HG02840 (cell line): Measurements from ENCODE around the gene BRD2.
A peak's percentile ranks its signal among the peaks of the same experiment; 100 is the strongest.
"Not testable (repeated sequence)": the region's sequence is repeated elsewhere in the genome, so short reads cannot be mapped to it uniquely, and the experiment has no call there.

Experiments
- ATAC-seq: cut with Tn5 transposase; IDR thresholded peaks from one replicate; pipeline ENCODE4 v1.9.1; 2021; ENCODE audit warnings: mild to moderate bottlenecking, moderate library complexity, moderate number of reproducible peaks; ENCODE audit not compliant: unreplicated experiment, low FRiP score

Gene BRD2

DNA sequence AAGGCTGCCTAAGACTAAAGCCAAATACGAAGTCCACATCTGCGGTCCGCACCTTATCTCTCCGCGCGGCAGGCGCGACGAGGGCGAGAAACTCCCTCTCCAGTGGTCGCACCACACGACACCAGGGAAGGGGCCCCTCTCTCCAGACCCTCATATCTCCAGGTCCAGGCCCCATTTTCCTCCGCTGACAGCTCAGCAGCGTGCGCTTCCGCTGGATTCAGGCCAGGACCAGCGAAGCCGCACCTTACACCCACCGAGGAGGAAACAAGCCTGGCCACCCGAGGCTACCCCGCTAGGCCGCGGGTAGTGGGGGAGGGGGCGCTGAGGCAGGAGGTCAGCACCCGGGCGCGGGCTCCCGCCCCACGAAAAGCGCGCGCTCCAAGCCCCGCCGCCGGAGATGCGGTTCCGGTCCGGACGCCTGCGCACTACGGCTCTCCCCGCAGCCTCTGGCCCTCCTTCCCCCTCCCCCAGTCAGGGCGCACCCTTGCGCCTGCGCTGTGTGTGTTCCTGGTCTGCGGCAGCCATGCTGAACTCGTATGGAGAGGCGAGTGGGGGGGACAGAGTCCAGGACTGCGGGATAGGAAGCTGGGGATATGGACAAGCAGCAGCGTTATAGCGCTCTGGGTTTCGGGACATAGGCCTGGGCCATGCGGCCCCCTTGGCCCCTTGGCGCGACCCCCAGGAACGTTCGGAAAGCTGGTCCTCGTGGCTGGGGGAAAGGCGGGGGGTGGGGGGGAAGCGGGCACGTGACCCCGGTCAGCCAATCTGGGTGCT, at the start of gene BRD2:
TSS of gene BRD2 (plus strand) at position 502 of the 774 bp plus-strand sequence. CDS start 4,305 bp downstream, outside the sequence.
- peak; percentile 41 for ATAC-seq

DNA sequence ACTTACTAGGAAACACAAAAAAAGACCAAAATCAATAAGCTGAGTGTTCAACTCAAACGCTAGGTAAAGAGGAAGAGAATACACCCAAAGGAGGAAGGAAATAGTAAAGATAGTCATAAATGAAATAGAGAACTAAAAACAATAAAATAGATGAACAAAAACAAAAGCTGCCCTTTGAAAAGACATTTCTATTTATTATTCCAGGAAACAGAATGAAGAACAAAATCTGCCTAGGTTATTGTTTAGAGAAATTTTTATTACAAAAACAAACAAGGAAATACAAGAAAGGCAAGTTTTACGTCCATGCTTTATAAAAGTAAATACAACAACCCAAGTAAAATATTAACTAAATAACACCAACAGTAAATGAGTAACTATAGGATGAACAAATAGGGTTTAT, 47.7 kb upstream of the BRD2 start:
- ATAC-seq: no peak

DNA sequence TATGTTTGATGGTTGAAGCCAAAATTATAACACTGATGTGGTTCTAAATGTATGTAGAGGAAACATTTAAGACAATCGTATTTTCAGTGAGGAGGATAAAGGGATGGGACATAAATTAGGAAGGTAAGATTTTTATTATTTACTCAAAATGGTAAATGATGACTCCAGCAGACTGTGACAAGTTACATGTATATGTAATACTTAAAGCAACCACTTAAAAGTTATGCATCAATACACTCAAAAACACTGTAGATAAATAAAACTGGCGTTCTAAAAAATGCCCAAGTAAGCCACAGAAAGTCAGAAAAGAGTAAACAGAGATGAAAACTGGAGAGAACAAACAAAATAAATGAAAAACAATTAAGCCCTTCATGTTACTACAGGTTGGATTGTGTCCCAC, 46.3 kb upstream of the BRD2 start:
- no peak for ATAC-seq

DNA sequence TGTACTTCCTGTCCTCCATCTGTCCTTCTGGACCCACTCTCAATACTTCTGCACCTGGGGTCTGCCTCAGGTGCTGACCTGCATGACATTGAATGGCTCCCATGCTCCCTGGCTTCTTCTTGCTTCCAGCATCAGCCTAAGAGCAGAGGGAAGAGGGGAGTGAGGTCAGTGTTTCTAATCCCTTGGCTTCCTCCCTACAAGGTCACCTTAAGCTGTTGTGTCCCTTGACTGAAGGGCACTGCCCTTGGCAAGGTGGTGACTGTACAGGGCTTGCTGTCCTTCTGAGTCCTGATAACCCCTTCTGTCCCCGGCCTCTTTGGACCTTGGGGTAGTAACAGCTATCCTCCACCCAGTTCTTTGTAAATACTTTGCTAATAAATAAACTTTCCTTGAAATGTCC, 37.2 kb upstream of the BRD2 start:
- no peak for ATAC-seq

DNA sequence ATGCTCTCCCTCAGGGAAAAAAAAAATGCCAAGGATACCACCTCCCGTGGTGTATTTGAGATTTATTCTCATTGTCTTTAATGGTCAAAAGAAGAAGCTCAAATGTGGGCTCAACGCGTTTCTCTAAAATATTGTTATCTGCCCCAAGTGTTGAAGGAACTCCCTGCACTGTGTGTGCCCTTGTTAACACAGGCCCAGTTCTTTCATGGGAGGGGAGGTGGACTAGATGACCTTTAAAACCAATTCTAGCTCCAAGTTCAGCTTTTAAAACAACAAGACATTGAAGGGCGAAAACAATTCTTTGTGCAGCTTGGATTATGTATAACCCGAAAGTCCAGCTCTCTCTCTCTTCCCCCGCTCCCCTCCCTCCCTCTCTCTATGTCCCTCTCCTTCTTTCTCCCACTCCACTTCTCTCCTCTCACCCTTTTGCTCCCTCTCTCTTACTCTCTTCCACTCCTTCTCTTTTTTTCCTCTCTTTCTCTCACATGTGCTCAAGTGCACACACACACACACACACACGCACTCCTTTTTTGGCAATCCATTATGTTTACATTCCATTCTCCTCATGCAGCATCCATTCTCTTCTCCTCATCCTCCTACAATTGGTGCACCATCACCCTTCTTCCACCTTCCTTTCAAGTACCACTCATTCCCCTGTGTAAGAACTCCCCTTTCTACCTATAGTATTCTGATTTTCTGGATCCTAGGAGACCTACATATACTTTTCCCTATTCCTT, 36.1 kb upstream of the BRD2 start:
- ATAC-seq: no peak

DNA sequence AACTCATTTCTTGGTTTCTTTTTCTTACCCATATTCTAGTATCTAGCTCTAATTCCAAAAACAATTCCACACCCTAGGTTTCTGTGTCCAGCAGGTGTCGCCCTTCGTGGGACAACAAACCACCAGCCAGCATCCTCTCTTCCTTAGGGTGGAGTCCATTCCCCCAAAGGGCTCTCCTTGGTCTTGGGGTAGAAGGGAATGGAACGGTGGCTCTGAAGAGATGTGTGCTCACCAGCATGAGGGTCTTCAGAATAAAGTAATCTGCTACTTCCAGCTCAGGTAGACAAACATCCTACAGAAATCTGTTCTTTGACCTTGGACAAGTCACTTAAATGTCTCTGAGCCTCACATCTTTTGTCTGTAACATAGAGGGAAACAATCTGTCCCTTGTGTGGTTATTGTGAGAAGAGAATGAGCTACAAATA, 34.7 kb upstream of the BRD2 start:
- no peak for ATAC-seq

DNA sequence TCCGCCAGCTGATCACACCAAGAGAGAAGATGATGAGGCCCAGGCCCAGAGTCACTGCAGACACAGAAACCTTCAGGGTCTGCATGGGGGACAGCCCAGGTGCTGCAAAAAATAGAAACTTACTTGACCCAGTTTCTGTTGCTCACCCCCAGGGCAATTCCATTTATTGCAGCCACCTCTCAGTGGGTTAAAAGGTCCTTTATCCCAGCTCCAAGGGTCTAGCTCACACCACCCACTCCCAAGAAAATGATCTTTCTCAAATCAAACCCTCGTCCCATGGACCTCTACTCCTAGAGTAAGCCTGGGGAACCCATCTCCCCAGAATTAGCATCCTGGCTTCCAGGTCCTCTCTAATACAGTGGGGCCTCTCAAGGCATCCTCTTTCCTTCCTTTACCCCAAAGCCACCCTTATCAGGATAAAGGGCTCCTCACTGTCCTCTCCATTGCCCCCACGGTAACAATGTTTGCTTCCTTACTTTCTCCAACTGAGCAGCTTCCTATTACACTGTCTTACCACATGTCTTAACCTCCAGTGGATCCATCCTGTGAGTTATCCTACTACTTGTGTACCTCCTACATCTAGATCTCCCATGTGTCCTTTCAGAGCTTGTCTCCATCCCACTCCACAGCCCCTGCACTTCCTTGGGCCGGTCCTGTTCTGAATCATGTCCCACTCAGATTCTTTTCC, 32.7 kb upstream of the BRD2 start:
- no peak for ATAC-seq

DNA sequence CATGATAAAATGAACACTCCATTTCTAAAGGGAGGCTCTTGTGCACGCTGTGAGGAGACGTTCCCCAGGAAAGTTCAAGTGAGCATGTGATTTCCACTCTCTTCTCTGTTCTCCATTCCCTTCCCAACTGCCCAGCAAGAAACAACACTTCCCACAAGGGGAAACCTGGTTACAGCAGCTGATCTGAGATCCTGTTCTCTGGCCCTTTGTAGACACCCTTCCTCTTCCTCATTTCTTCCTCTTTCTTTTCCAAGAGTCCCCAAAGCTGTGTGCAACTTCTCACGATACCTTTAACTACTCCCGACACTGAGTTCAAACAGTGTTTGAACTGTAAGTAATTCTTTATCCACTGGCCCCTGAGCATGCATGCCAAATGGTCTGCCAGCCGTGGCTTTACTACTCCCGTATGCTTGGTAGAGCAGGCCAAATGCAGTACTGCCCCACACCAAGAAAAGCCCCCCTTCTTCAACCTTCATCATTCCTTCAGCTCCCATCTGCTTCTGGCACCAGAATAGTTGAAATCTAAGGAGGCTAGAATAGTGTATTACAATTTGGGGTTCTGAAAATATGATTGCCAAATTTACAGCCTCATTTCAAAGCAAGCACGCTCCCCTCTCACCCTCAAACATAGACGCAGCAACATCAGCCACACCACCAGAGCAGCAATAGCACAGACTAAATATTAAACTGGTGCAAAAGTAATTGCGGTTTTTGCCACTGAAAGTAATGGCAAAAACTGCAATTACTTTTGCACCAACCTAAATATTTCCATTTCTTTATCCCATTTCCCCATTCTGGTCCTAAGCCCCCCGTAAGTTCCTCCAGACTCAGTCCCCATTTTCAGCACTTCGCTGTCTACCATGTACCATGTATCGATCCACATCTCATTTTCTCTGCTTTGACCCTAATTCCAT, 31.9 kb upstream of the BRD2 start:
- ATAC-seq: no peak

DNA sequence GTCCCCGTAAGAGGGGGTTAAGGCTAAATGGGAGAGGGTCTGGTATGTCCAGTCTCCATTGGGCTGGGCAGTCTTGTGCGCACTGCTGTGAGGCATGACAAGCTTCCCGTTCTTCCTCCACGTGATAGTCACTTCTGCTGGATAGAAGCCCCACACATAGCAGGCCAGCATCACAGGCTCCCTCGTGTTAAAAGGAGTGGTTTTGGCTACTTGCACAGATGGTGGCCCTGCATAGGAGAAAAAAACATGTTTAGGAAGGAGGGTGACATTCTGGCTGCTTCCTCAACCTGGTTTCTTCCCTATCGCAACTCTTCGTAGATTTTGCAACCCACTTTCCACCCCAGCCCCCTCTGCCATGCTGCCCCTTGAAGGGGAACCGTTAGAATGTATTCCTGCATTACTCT, 31.2 kb upstream of the BRD2 start:
- ATAC-seq: no peak

DNA sequence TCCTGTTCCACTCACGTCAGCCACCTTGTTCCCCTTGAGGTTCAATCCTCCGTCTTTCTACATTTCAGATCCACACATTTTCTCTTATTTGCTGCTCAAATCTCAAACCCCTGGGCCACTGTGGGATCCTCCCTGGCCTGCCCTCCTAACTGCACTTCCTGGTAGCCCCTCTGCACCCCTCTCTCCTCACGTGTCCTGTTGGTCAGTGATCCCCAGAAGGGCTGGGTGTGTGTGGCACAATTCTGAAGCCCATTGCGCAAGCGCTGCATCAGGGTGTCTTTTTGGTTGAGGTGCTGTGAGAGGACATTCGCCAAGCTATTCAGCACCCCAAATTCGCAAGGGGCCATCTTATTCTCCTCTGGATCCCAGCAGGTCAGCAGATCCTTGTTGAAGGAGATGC, 29.9 kb upstream of the BRD2 start:
- ATAC-seq: no peak

DNA sequence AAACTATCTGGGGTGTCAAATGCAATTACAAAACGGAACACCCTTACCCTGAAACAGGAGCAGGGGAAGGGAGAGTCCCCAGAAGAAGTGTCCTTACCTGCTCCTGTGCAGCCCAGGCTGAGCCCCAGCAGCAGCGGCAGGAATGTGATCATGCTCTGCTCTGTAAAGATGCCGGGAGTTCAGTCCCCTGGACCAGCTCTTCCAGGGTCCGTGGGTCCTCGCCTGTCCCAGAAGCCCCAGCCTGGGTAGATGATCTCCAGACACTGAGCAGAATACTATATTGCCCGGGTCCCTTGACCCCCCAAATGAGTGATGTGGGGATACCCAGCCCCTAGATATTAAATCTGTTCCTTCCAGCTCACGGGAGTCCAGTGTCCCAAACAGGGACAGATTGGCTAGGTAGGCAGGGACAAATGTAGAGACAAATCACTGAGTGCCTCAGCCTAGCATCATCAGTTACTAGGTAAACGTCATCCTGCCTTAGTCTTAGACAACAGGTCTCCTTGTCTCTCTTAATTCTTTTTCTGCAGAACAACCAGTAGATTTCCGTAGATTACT, 27.7 kb upstream of the BRD2 start, which contains the start of gene HLA-DMB:
TSS of gene HLA-DMB (minus strand) at position 373 of the 558 bp plus-strand sequence. CDS start at position 152, 221 bp downstream.
- ATAC-seq: peak; percentile 56

DNA sequence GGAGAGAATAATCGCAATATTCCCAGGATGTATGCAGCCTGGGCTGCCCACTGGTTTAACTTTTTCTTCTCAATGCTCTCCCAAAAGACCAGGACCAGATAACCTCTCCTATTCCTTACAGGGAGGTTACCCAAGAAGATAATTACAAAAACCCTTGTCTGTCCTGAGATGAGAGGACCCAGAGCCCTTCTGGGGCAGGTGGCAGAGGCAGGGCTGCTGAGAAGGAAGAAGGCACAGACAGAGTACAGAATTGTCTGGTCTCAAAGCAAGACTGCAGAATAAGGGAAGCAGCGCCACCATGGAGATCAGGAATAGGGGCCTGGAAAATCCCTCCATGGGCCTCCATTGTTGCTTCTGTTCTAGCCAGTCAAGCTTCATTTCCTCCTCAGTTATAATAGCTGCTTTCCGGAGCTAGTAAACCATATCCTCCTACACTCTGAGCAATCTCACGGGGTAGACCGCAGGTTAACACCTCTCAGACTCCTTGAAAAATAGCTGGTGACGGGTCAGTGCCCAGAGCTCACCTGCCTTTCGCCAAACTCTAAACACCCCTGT, 27.1 kb upstream of the BRD2 start:
- peak; percentile 55 for ATAC-seq

DNA sequence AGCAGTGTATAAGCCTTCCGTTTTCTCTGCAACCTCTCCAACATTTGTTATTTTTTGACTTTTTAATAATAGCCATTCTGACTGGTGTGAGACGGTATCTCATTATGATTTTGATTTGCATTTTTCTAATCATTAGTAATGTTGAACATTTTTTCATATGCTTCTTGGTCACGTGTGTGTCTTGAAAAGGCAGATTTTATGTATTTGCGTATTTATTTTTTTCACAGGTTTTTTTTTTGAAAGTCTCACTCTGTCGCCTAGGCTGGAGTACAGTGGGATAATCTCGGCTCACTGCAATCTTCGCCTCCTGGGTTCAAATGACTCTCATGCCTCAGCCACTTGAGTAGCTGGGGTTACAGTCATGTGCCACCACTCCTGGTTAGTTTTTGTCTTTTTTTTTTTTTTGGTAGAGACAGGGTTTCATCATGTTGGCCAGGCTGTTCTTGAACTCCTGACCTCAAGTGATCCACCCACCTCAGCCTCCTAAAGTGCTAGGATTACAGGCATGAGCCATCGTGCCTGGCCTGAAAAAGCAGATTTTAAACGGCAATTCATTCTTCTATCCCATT, 25.8 kb upstream of the BRD2 start:
- not testable (repeated sequence) for ATAC-seq

DNA sequence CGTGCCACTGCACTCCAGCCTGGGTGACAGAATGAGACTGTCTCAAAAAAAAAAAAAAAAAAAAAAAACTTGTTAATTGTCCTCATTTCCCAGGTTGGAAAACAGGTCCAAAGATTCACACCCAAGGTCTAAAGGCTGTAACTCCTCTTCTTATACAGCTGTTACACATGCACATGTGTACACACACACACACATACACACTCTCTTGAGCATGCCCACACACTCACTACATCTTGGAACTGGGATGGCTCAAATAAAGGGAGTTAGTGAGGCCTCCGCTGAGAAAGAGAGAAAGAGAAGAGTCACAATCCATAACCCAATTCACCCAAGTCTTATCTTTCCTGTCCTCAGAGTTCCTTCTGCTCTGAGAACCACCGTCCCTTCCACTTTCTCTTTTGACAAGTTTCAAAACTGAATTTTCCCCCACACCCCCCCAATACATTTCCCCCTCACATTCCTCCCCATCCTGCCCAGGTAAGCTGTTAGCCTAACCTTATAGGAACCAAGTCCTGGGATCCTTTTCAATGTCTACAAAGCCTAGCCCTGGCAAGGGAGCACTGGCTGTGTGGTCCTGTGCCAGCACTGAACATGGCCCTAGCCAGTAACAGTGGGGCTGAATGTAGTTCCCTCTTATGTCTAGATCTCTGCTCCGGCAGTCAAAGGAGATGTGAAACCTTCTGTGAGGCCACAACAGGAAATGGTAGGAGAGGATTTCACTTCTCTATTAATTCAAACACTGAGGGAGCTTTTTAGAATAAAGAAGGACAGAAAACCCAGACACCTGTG, 24.3 kb upstream of the BRD2 start:
- ATAC-seq: no peak

DNA sequence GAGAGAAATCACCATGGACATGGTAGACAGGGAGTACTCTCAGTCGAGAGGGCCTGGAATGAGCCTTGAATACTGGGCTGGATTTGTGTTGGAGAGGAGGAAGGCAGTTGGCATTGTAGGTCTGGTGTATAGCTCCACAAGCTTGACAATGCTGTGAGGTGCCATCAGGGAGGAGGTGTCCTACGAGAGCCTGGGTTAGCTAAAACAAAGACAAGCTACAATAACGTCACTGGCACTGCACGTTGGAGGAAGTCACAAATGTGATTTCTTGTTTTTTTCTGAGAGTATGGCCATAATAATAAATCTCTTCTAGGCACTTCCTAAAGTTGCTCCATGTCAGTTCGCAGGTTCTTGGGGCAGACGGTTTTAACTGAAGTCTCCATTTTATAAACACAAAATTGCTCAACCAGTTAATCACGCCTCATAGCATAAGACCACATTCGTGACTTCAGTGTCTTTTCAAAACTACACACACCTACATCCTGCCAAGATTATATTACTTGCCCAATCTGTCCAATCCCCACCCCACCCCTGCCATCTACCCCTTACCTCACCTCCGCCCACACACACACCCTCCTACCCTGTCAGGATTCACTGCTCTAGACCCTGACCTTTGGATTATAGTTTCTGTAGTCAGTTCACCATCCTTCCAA, 23.2 kb upstream of the BRD2 start:
- ATAC-seq: no peak

DNA sequence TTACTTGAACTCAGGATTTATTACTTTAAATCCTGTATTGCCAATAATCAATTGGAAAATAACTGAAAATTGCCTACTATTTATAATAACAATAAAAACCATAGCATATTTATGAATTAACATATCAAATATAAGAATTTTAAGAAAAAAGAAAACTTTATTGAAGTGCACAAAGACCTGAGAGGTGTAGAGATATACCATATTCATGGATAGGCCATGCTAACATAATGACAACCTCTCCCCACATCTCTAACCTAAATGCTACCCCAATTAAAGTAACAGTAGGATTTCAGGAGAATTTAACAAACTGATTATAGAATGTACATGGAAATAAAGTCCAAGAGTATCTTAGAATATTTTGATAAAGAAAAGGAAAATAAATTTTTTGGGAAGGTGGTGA, 22.4 kb upstream of the BRD2 start:
- no peak for ATAC-seq

DNA sequence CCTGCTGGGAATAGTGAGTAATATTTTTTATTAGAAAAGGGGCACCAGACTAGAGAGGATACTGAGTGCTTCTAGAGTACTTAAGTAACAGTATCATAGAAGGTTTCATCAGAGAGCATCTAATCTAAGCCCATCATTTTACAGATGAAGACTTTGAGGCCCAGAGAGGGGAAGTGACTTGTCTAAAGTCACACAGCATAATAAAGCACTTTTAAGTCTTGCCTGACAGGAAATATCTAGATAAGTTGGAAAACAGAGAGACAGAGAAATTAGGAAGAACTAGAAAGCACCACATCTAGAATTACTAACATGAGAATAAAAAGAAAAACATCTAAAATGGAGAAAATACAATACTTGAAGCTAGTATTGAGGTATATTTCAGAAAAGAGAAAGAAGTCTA, 21.5 kb upstream of the BRD2 start:
- ATAC-seq: no peak
